ENCODE measurements around the gene BCL2A1.
"Not testable (repeated sequence)": the region's sequence is repeated elsewhere in the genome, so short reads cannot be mapped to it uniquely, and the experiment has no call there.

The BCL2A1 gene

GRCh38 chr15:79957741-79958140 is 13.3 kb downstream of the BCL2A1 start:
- DNase-seq = peak; percentile 34

GRCh38 chr15:79956354-79956939 is 14.5 kb downstream of the BCL2A1 start:
- DNase-seq = no peak

DNA sequence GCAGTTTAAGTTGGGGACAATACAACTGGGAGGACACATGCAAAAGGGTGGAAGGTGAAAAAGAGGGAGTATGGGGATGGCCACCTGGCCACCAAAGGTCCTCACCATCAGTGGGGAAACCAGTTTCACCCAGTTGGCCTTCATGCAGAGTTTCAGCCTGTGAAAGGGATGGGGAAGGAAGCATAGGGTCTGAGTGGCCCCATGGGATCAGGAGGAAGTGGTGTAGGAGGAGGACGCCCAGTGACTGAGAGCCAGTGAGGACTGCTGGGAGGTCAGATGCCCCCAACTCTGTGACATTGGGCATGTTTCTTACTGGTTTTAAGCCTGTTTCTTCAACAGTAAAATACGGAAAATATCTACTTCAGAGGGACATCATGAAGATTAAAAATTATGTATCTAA is 16.3 kb downstream of the BCL2A1 start:
- DNase-seq = no peak

DNA sequence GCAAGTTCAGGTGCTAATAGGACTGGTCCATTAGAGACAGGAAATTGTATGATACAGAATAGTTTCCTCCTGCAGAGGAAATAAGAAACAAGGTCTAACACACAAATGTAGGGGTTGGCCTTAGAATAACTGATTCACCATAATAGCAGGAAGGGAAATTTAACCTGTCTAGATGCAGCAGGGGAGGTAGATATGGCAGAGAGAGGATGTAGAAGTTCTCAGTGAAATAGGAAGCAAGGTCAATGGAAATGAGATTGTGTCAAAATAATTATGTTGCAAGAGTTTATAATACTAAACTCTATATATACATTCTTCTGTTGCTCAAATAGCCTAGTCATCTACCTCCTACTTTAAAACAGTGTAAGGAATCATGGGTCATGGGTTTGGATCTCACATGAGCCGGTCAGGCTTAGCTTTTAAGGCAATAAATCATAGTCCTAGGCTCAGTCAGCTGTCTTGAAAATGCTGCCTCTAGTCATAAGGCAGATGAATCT is 17.0 kb downstream of the BCL2A1 start:
- DNase-seq = no peak

GRCh38 chr15:79952329-79952728 is 18.7 kb downstream of the BCL2A1 start:
- DNase-seq = no peak

DNA sequence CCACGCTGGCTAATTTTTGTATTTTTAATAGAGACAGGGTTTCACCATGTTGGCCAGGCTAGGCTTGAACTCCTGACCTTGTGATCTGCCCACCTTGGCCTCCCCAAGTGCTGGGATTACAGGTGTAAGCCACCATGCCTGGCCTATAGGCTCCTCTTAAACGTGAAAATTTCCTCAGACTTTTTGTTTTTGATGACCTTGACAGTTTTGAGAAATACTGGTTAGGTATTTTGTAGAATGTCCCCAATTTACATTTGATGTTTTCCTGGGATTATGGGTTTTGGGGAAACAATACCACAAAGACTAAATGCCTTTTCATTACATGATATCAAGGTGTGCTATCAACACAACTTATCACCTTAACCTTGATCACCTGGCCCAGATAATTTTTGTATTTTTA is 20.7 kb downstream of the BCL2A1 start:
- DNase-seq = no peak

GRCh38 chr15:79948761-79949160 is 22.2 kb downstream of the BCL2A1 start:
- no peak for DNase-seq

GRCh38 chr15:79948095-79948695 is 22.8 kb downstream of the BCL2A1 start:
- no peak for DNase-seq

DNA sequence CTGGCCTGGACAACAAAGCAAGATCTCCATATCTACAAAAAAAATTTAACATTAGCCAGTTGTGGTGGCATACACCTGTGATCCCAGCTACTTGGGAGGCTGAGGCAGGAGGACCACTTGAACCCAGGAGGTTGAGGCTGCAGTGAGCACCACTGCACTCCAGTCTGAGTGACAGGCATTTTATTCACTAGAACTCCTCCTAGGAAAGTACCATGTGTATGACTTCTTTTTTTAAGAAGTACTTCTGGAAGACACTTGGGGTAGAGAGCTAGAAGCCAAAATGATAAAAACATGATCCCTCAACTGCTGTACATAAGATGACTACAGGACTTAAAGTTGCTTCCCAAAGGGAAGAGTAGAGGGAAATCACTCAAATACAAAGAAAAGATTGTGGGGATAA is 24.0 kb downstream of the BCL2A1 start:
- DNase-seq = no peak

DNA sequence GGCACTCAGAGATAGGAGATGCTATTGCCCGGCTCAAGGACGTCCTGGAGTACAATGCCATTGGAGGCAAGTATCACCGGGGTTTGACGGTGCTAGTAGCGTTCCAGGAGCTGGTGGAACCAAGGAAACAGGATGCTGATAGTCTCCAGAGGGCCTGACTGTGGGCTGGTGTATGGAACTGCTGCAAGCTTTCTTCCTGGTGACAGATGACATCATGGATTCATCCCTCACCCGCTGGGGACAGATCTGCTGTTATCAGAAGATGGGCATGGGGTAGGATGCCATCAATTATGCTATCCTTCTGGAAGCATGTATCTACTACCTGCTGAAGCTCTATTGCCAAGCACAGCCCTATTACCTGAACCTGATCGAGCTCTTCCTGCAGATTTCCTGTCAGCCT is 26.4 kb downstream of the BCL2A1 start:
- no peak for DNase-seq

DNA sequence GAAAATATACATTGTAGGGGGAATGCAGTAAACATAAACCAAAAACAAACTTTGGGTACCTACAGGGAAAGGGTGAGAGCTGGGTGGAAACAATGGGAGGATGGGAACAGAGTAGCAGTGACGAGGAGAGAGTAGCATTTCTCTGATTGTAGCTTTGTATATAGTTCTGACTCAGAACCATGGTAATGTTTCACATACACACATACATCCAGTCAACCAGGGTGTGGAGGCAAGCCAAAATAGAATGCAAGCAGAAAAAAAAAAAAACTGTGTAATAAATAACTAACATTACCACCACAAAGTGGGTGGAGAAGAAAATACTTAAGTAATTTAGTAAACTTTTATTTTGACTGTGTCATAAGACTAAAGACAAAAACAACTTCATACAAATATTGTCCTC is 27.2 kb downstream of the BCL2A1 start:
- DNase-seq = peak; percentile 54

DNA sequence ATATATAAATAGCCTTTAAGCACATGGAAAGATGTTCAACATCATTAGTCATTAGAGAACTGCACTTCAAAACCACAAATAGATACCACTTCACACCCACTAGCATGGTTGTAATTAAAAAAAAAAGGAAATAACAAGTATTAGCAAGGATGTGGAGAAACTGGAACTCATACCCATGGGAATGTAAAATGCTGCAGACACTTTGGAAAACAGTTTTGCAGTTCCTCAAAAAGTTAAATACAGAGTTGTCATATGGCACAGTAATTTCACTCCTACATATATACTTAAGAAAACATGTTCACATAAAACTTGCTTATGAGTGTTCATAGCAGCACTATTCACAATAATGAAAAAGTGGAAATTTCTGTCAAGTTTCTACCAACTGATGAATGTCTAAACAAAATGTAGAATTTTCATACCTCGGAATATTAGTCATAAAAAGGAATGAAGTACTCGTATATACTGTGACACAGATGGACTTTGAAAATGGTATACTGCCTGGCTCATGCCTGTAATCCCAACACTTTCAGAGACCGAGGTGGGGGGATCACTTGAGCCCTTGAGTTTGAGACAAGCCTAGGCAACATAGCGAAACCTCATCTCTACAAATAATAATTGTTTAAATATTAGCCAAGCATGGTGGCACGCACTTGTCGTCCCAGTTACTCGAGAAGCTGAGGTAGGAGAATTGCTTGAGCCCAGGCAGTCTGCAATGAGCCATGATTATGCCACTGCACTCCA is 28.1 kb downstream of the BCL2A1 start:
- peak; percentile 66 for DNase-seq

DNA sequence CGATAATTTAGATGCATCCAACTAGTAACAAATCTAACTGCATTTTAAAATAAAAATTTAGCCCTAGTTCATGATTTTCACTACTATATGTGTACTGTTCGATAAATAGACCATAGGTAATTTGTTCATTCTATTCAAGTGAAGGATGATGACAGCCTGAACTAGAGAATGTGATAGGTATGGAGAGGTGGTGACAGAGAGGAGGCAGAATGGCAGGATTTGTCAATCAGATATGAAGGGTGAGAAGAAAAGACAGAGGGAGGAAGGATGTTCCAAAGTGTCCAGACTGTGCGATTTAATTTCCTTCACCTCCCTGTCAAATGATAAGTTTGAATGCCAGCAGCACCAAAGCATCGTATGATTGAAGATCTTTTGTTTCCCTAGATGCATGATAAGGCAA is 31.6 kb downstream of the BCL2A1 start:
- no peak for DNase-seq

- no peak for DNase-seq
Observed at GRCh38 chr15:79938143-79938542, 32.9 kb downstream of the BCL2A1 start.

DNA sequence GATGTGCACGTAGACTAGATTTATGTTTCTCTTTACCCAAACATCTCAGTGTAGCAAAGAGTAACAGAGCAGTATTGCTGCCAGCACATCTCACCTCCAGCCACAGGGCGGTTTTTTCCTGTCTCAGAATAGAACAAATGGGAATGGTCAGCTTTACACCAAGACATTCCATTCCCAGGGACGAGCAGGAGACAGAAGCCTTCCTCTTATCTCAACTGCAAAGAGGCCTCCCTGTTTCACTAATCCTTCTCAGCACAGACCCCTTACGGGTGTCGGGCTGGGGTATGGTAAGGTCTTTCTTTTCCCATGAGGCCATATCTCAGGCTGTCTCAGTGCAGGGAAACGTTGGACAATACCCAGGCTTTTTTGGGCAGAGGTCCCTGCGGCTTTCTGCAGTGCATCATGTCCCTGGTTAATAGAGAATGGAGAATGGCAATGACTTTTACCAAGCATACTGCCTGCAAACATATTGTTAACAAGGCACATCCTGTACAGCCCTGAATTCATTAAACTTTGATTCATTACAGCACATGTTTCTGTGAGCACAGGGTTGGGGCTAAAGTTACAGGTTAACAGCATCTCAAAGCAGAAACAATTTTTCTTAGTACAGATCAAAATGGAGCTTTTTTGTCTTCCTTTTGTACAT is 35.3 kb downstream of the BCL2A1 start:
- not testable (repeated sequence) for DNase-seq

DNA sequence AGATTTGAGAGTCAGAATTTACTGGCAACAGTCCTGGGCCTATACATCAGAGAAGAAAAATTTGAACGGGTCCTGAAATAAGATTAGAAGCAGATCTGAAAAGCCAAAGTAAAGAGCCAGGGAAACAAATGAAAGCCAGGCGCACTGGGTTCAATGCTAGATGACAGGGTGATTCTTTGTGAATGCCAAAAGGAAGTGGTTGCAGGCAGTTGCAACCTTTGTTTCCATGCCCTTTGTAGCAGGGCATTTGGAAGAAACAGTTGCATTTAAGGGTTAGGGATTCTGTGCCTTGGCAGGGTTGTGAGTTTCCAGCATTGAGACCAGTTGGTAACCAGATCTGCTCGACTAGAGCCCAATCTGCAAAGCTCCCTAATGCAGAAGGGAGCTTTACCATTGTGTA is 37.8 kb downstream of the BCL2A1 start:
- DNase-seq = no peak

GRCh38 chr15:79932447-79932846 is 38.5 kb downstream of the BCL2A1 start:
- DNase-seq = no peak

- no peak for DNase-seq
Observed at GRCh38 chr15:79930516-79930915, 40.5 kb downstream of the BCL2A1 start.

- no peak for DNase-seq
Observed at GRCh38 chr15:79929412-79929811, 41.6 kb downstream of the BCL2A1 start.

DNA sequence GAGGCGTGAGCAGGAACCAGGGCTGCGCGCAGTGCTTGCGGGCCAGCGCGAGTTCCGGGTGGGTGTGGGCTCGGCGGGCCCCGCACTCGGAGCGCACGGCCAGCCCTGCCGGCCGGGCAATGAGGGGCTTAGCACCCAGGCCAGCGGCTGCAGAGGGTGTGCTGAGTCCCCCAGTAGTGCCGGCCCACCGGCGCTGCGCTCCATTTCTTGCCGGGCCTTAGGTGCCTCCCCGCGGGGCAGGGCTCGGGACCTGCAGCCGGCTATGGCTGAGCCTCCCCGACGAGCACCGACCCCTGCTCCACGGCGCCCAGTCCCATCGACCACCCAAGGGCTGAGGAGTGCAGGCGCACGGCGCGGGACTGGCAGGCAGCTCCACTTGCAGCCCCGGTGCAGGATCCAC is 44.9 kb downstream of the BCL2A1 start:
- not testable (repeated sequence) for DNase-seq

DNA sequence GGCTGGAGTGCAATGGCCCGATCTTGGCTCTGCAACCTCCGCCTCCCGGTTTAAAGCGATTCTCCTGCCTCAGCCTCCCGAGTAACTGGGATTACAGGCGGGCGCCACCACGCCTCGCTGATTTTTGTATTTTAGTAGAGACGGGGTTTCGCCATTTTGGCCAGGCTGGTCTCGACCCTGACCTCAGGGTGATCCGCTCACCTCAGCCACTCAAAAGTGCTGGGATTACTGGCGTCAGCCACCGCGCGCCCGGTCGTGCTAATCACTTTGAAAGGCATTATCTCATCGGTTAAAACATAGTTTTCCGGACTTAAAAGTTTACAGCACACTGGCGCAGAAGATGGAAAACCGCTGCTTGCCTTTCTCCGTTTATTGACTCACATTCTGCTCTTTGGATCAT is 46.6 kb downstream of the BCL2A1 start:
- DNase-seq = no peak

- DNase-seq = peak; percentile 95
Observed at GRCh38 chr15:79923515-79924169, 47.4 kb downstream of the BCL2A1 start.

DNA sequence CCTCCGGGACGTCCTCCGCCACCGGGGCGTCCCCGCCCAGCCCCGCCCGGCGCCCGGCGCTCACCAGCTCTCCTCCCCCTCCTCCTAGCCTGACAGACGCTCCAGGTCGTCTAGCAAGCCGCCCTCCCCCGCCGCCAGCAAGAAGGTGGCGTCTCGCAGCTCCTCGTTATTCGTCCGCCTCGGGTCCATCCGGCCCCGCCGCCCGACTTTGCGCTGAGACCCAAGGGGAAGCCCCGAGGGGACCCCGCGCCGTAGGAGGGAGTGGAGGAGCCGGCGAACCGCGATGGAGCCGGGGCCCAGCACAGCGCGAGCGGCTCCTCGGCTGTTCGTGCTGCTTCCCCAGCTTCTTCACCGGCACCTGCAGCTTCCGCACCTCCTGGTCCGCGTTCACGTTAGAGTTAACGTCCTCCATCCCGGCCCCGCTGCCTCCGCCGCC is 47.9 kb downstream of the BCL2A1 start:
- peak; percentile 35 for DNase-seq

All from fibroblast of skin of scalp (primary cell).